Measurements from ENCODE around the gene OBSCN. TPM values are rescaled to one million over a fixed set of nuclear protein-coding genes. Genes with fewer than 3 reads are reported as not detected.

The OBSCN gene
- total RNA-seq: 316 TPM
- long read RNA-seq, partial matches to known transcripts: 1,134 of 1,253 reads
- long read RNA-seq, other reads (novel, unspliced or antisense): 119 of 1,253 reads

- ATAC-seq (ENCODE audit: poor library complexity) (peak; percentile 72), DNase-seq (peak; percentile 68)
- intact Hi-C loops (cut with DNase I): no loop called here
These were observed at the start of gene OBSCN for GRCh38 chr1:228207851-228208821. Gene OBSCN, plus strand, starts transcription at chr1:228208044. Its CDS starts 3,740 bp downstream, at chr1:228211784.

- intact Hi-C loops (cut with DNase I): no loop called here
- ATAC-seq (ENCODE audit: poor library complexity) (no peak), DNase-seq (peak; percentile 35)
These were observed 49.5 kb upstream of the OBSCN start for GRCh38 chr1:228158151-228159007.

GRCh38 chr1:228159008-228159665, 48.7 kb upstream of the OBSCN start:
- DNase-seq: no peak
- ATAC-seq (ENCODE audit: poor library complexity): no peak

DNA sequence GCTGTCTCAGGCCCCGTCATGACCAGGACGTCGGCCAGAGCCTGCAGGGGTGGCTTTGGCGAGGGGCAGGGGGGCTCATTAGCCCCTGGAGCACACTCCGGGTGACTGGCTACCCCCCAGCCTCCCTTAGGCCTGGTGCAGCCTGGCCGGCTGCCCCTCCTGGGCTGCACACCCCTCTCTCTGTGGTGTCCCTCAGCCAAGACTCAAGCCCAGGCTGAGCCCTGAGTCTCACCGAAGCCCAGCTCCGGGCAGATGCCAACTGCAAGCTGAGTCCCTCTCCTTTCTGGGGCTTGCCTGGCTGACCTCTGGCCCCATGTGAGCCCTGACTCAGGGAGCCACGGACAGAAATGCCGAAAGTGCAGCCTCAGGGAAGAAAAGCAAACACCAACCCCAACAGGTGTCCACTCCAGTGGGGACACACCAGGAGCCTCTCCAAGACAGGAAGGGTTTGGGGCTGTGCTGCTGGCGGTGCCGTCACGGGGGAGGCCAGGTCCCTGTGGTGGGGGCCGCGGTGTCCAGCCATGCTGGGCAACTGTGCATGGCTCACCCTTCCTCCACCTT, 47.6 kb upstream of the OBSCN start:
- ATAC-seq (ENCODE audit: poor library complexity): no peak
- no peak for DNase-seq
- intact Hi-C loops (cut with DNase I): no loop called here

More at GRCh38 chr1:228159008-228159665, 48.7 kb upstream of the OBSCN start:
- intact Hi-C loops (cut with DNase I): no loop called here

DNA sequence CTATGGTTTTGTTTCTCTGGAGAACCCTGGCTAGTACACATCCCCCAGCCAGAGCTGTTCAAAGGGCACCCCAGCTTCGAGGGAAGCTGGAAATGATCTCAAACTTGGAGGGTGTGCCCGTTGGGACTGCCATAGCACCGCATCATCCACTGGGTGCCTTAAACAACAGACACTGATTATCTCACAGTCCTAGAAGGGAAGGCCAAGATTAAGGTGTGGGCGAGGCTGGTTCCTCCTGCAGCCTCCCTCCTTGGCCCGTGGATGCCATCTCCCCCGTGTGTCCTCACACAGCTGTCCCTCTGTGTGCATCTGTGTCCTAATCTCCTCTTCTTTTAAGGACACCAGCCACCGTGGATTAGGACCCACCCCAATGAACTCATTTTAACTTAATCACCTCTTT, 46.5 kb upstream of the OBSCN start:
- no peak for ATAC-seq (ENCODE audit: poor library complexity)
- no peak for DNase-seq
- intact Hi-C loops (cut with DNase I): no loop called here

DNA sequence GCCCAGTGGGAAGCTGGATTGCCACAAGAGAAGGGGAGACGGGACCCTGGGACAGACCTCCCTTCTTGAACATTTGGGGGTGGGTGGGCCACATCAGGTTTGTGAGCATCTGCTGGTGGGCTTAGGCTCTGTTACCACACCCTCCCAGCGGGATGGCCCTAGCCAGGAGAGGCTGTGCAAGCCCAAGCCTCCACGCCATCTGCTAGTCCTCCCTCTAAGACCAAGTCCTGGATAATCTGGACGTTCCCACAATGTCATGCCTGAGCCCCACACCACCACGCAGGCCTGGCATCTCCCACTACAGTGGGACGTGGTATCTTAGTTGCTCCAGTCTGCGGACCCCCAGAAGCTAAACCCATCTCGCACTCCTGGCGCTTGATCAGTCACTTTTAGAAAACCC, 46.0 kb upstream of the OBSCN start:
- DNase-seq: no peak
- intact Hi-C loops (cut with DNase I): no loop called here
- no peak for ATAC-seq (ENCODE audit: poor library complexity)

DNA sequence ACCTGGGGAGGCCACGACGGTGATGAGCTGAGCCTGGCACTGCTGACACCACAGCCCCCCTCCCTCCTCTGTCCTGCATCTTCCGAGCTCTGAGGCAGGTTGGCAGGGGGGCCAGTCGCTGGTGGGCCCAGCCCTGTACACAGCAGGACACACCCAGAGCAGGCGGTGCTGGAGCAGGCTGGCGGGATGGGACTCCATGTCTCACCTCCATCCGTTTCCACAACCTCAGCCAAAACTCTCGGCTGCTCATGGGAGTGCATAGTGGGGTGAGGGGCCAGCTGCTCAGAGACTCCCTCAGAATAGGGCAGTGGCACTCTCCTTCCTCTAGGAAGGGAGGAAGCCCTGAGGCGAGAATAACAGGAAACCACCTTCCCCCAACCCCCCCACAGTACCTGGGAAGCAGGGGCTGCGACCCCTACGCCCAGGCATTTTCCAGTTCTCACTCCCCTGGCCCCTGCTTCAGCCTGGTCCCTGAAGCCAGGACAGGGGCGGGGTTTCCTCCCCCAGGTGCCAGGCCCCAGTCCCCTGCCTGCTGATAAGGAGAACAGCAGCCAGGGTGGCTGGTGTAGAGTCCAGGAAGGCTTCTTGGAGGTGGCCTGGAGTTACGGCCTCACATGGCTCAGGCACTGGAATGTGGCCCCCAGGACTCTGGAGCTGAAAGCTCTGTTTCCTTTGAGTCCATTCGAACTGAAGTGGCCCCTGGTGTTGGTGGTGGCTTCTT, 45.4 kb upstream of the OBSCN start:
- intact Hi-C loops (cut with DNase I): no loop called here
- DNase-seq (peak; percentile 73), ATAC-seq (ENCODE audit: poor library complexity) (no peak)

DNA sequence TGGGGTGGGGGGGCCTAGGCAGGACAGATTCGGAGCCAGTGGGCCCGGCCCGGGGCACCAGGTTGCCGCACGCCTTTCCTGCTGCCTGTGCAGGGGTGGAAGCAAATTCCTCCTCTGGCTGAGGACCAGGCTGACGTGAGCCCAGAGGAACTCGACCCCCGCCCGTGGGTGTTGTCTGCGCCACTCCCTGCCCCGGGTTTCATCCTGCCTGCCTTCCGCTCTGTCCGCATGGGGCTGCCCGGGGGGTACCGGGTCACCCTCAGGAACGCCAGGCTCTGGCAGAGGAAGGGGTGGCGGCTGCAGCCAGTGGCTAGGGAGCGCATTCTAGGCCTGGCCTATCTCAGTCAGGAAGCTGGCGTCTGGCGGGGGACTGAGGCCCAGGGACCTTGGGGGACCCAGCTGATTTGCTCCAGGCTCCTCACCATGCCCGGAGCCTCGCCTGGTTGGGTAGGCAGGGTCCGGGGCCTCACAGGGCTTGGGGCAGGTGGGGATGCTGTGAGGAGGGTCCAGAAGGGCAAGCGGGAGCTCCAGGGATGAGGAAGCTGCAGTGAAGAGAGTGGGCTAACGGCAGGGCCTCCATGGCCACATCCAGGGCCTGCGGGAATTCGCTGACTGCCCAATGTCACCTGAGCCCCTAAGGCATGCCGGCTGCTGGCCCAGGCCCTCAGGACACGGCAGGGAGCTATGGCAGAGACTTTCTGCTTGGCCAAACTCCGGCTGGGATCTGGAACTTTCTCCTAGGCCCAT, 44.7 kb upstream of the OBSCN start:
- no peak for ATAC-seq (ENCODE audit: poor library complexity)

GRCh38 chr1:228163776-228164519, 43.9 kb upstream of the OBSCN start:
- intact Hi-C loops (cut with DNase I): loop anchor here (2.0 kb wide), 1 partner anchor 23 kb away; the partner anchor contains the start of gene GUK1
- ATAC-seq (ENCODE audit: poor library complexity): no peak
- DNase-seq: peak; percentile 40

More for the DNA sequence above, 44.7 kb upstream of the OBSCN start:
- intact Hi-C loops (cut with DNase I): no loop called here
- peak; percentile 77 for DNase-seq

DNA sequence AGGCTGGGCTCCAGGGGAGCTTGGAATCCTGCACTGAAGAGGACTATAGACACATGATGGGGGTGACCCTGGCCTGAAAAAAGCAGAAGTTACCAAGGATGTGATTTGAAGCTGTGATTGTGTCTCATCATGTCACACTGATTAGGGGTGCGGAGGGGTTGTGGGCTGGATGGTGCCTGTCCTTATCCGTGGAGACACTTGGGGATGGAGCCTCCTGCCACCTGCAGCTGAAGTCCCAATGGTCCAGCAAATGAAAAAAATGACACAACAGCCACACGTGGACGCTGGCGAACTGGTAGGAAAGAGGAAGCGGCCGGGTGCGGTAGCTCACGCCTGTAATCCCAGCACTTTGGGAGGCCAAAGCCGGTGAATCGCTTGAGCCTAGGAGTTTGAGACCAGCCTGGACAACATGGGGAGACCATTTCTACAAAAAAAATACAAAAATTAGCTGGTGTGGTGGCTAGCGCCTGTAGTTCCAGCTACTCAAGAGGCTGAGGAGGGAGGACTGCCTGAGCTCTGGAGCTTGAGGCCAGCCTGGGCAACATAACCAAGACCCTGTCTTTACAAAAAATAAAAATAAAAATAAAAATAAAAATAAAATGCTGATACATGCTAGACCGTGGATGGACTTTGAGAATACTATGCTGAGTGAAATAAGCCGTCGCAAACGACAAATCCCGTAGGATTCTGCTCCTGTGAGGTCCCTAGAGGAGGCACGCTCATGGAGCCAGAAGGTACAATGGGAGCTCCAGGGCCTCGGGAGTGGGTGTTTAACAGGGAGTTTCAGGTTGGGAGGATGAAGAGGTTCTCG, 43.1 kb upstream of the OBSCN start:
- intact Hi-C loops (cut with DNase I): loop anchor here (2.0 kb wide), 1 partner anchor 24 kb away; the partner anchor contains the start of gene GUK1
- DNase-seq (peak; percentile 50), ATAC-seq (ENCODE audit: poor library complexity) (no peak)

DNA sequence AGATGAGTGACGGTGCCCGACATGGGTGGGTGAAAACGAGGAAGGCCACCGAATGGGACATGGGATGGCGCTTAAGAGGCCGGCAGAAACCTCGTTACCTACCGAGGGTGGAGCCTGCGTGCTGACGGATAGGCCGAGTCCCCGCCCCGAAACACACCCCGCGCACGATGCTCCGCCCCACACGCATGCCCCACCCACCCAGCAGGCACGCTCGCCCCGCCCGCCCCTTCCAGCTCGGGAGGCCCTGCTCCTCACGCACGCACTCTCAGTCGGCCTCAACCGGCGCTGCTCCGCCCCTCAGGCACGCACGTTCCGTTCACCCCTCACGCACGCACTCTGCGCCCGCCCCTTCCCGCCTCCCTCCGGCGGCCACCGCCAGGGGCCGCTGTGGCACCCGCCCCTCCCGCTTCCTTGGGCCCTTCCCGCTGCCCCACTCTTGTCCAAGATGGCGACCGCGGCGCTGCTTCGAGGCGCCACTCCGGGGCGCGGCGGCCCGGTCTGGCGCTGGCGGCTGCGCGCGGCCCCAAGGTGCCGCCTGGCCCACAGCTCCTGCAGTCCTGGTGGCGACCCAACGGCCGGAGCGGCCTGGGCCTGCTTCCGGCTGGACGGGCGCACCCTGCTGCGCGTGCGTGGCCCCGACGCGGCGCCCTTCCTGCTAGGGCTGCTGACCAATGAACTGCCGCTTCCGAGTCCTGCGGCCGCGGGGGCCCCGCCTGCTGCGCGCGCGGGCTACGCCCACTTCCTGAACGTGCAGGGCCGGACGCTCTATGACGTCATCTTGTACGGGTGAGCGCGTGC, 42.3 kb upstream of the OBSCN start, which contains the start of gene IBA57:
Gene IBA57 (plus strand): TSS at position 433 of the 798 bp plus-strand sequence. CDS start 13 bp downstream, at position 446.
- ATAC-seq (ENCODE audit: poor library complexity): peak; percentile 92
- intact Hi-C loops (cut with DNase I): loop anchor here (2.0 kb wide), 1 partner anchor 25 kb away; the partner anchor contains the start of gene GUK1
- DNase-seq: peak; percentile 100

- intact Hi-C loops (cut with DNase I): no loop called here
- DNase-seq (peak; percentile 79), ATAC-seq (ENCODE audit: poor library complexity) (peak; percentile 35)
These were observed 41.5 kb upstream of the OBSCN start for GRCh38 chr1:228166170-228166936.

DNA sequence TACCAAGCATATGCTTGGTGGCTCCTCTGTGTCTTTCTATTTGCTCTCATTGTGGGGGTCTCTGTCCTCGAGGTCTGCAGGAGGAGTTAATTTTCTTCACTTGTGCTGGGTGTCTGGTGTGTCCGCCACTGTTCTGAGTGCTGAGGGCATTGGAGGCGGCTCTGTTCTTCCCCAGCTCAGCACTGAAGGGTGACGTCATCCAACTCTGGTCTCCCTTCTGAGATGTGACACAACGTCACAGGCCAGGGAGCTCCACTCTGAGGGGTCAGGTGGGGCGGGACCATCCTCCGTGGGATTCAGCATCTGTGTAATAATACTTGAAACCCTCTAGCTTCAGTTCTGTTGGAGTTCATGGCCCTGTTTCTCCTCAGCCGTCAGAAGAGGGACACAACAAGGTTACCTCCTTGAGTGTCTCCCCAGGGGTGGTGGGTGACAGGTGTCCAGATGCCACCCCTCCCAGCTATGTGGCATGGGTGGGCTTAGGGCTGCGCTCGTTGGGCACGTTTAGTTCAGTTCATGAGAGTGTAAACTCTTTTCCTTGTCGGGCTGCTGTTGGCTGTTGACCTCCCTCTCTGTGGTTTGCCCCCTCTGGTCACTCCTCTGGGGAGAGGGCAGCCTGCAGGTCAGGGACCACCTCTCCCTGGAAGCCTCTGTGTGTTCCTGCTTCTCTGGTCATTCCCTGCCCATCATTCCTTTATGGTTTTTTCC, 39.1 kb upstream of the OBSCN start:
- no peak for ATAC-seq (ENCODE audit: poor library complexity)

More for the DNA sequence above, 39.1 kb upstream of the OBSCN start:
- no peak for DNase-seq
- intact Hi-C loops (cut with DNase I): no loop called here

Measured in Right ventricle myocardium superior (tissue), 1 donor.